Prostate gland (tissue), 2 donors: ENCODE results near the gene CFAP61.

Experiments
- POLR2A ChIP-seq: fragments of 450-650 bp; IDR thresholded peaks from one replicate; pipeline ENCODE4 v1.6.1; 2016; ENCODE audit warnings: antibody characterized with exemption, mild to moderate bottlenecking
- TF ChIP-seq, protein P1 (sequence below), 4 experiments: fragments of 200-600 bp in 2 of 4; fragments of 450-650 bp in 2 of 4; sonication (generic) in 2 of 4; IDR thresholded peaks; 1 replicate in 3 of 4; 2 replicates in 1 of 4; pipeline ENCODE4 v1.5.1; 2016 to 2019; ENCODE audit warnings: antibody characterized with exemption in 4 of 4, mild to moderate bottlenecking in 2 of 4, moderate library complexity in 2 of 4

DNA sequence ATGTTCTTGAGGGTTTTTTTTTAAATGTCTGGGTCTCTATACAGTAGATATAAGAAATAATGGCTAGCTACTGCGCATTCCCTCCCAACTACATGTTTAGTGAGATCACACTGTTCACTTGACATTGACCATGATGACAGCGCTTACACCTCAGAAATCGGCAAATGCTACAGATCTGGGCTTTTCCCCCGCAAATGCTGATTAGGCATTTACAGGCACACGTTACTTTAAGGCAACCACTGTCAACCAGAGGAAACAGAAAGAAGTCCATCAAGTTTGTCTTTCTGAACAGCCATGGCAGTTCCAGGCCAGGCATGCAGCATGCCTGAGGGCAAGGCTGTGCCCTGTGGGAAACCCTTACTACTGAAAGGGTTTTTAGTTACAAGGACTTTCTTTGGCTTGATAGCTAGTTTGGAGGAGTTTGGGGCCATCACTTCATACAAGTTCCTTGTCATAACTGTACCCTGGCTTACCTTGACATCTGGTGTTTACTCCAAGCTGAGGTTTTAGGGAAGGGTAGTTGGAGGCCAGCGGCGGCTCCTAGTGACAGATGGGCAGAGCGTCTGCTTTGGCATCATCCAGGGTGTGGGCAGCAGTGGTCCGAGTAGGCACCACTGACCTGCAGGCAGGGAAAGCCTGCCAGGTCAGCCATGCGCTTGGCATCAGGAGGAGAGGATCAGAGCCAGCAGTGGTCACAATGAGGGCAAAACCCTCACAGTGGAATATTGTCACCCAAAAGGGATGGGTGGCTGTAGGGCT lies 43.0 kb downstream of the CFAP61 start:
- TF ChIP-seq, protein P1, sequence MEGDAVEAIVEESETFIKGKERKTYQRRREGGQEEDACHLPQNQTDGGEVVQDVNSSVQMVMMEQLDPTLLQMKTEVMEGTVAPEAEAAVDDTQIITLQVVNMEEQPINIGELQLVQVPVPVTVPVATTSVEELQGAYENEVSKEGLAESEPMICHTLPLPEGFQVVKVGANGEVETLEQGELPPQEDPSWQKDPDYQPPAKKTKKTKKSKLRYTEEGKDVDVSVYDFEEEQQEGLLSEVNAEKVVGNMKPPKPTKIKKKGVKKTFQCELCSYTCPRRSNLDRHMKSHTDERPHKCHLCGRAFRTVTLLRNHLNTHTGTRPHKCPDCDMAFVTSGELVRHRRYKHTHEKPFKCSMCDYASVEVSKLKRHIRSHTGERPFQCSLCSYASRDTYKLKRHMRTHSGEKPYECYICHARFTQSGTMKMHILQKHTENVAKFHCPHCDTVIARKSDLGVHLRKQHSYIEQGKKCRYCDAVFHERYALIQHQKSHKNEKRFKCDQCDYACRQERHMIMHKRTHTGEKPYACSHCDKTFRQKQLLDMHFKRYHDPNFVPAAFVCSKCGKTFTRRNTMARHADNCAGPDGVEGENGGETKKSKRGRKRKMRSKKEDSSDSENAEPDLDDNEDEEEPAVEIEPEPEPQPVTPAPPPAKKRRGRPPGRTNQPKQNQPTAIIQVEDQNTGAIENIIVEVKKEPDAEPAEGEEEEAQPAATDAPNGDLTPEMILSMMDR (IDR thresholded peaks at IDR 0.05), result no peak
- TF ChIP-seq POLR2A, result no peak
